B cell (primary cell): ENCODE data around the gene HTT. TPM values are rescaled to one million over a fixed set of nuclear protein-coding genes. Genes with fewer than 3 reads are reported as not detected.

Experiments
- ATAC-seq: fragments of 200-7000 bp; cut with Tn5 transposase; one replicate; pipeline ENCODE4 v1.10.0; 2021; ENCODE audit warnings: low read depth, mild to moderate bottlenecking, moderate number of reproducible peaks, moderate library complexity
- CTCF ChIA-PET: fragments of 350-600 bp; sonication (Branson Sonifier 250); formaldehyde crosslinking; loops from one replicate; lab custom pipeline; 2021; ENCODE audit warnings: antibody characterized with exemption, inconsistent platforms; lab: Charles Lee
- POLR2A ChIA-PET: fragments of 350-600 bp; sonication (Branson Sonifier 250); formaldehyde crosslinking; loops from one replicate; lab custom pipeline; 2021; ENCODE audit warnings: antibody characterized with exemption; lab: Charles Lee
- DNase-seq: peaks from one replicate; pipeline ENCODE4 v3.0.0; 2013
- H2AFZ ChIP-seq: 2 replicates; pipeline ENCODE4 v1.6.1; 2012; ENCODE audit warnings: mild to moderate bottlenecking, low read depth, low read length; ENCODE audit not compliant: insufficient read depth, poor library complexity, severe bottlenecking
- H3K27ac ChIP-seq, 2 donors: 1 replicate in 1 of 2; 2 replicates in 1 of 2; pipeline ENCODE4 v1.5.1; 2012 to 2013; ENCODE audit warnings: low read length in 2 of 2, mild to moderate bottlenecking in 2 of 2, moderate library complexity in 1 of 2
- H3K27me3 ChIP-seq, 4 experiments: fragments of 200-600 bp in 1 of 4; sonication (generic) in 1 of 4; replicated peaks in 1 of 4; 1 replicate in 2 of 4; 2 replicates in 2 of 4; pipeline versions ENCODE4 v1.6.1 to v1.7.0; 2013 to 2016; ENCODE audit warnings: low read length in 3 of 4, mild to moderate bottlenecking in 2 of 4, mixed read lengths in 1 of 4, moderate library complexity in 1 of 4; ENCODE audit not compliant: insufficient read depth in 4 of 4, control insufficient read depth in 3 of 4; ENCODE audit errors: control extremely low read depth in 1 of 4
- H3K36me3 ChIP-seq, 2 experiments: replicated peaks in 1 of 2; 1 replicate in 1 of 2; 2 replicates in 1 of 2; pipeline versions ENCODE4 v1.6.1 to v1.7.1; 2013; ENCODE audit warnings: low read length in 1 of 2; ENCODE audit not compliant: insufficient read depth in 2 of 2, control insufficient read depth in 1 of 2; ENCODE audit errors: control extremely low read depth in 1 of 2, extremely low read depth in 1 of 2
- H3K4me1 ChIP-seq, 2 donors: fragments of 200-600 bp in 1 of 2; sonication (generic) in 1 of 2; 1 replicate in 1 of 2; 2 replicates in 1 of 2; pipeline versions ENCODE4 v1.5.1 to v1.6.1; 2013 to 2017; ENCODE audit warnings: low read length in 2 of 2; ENCODE audit not compliant: control insufficient read depth in 2 of 2, insufficient read depth in 2 of 2
- H3K4me2 ChIP-seq: replicated peaks from 2 replicates; pipeline ENCODE3; 2012; ENCODE audit warnings: mild to moderate bottlenecking, low read depth, low read length; ENCODE audit not compliant: poor library complexity, severe bottlenecking
- H3K4me3 ChIP-seq, 5 experiments: fragments of 200-600 bp in 1 of 5; sonication (generic) in 1 of 5; 1 replicate in 3 of 5; 2 replicates in 2 of 5; pipeline versions ENCODE4 v1.5.1 to v1.7.0; 2011 to 2016; ENCODE audit warnings: low read length in 4 of 5, mild to moderate bottlenecking in 4 of 5, low read depth in 2 of 5, control low read depth in 1 of 5, moderate library complexity in 1 of 5; ENCODE audit not compliant: insufficient read depth in 1 of 5; ENCODE audit errors: control extremely low read depth in 1 of 5, extremely low read depth in 1 of 5
- H3K79me2 ChIP-seq: fragments of 200-600 bp; sonication (generic); one replicate; pipeline ENCODE4 v1.6.0; 2016; ENCODE audit warnings: low read length; ENCODE audit not compliant: control insufficient read depth, insufficient read depth
- H3K9ac ChIP-seq: fragments of 200-600 bp; sonication (generic); 2 replicates; pipeline ENCODE4 v1.6.1; 2017; ENCODE audit warnings: mild to moderate bottlenecking, low read length, moderate library complexity
- H3K9me3 ChIP-seq, 3 donors: one replicate each; pipeline versions ENCODE4 v1.6.1 to v1.7.1; 2013; ENCODE audit warnings: low read length in 2 of 3; ENCODE audit not compliant: control insufficient read depth in 2 of 3, insufficient read depth in 1 of 3; ENCODE audit errors: control extremely low read depth in 1 of 3
- H4K20me1 ChIP-seq: 2 replicates; pipeline ENCODE4 v1.6.0; 2012; ENCODE audit warnings: mild to moderate bottlenecking, low read length; ENCODE audit not compliant: insufficient read depth, control insufficient read depth, poor library complexity, severe bottlenecking
- H3K27ac Mint-ChIP-seq: one replicate; pipeline ENCODE4 v1.8.0; 2021; ENCODE audit warnings: mixed read lengths
- H3K27me3 Mint-ChIP-seq: one replicate; pipeline ENCODE4 v1.8.0; 2021; ENCODE audit warnings: mixed read lengths
- H3K4me1 Mint-ChIP-seq: one replicate; pipeline ENCODE4 v1.8.0; 2021; ENCODE audit warnings: mixed read lengths
- H3K4me3 Mint-ChIP-seq: one replicate; pipeline ENCODE4 v1.8.0; 2021; ENCODE audit warnings: mixed read lengths
- H3K9me3 Mint-ChIP-seq: one replicate; pipeline ENCODE4 v1.8.0; 2022; ENCODE audit warnings: mixed read lengths; ENCODE audit not compliant: insufficient read depth
- EZH2 ChIP-seq: IDR thresholded peaks from 2 replicates; pipeline ENCODE4 v1.6.1; 2012; ENCODE audit warnings: borderline replicate concordance, low read depth, mild to moderate bottlenecking, moderate library complexity, low read length; ENCODE audit not compliant: insufficient read depth, poor library complexity, severe bottlenecking
- WGBS: methylation state at CpG from one replicate; pipeline ENCODE4 v1.1.5; 2013; ENCODE audit warnings: missing lambda C conversion rate; ENCODE audit not compliant: insufficient coverage; 5-methylcytosine and 5-hydroxymethylcytosine counted together
- intact Hi-C: fragments of 100-400 bp; cut with micrococcal nuclease; formaldehyde crosslinking; loops from one replicate; pipeline ENCODE4 v1.10.0; 2022
- polyA plus RNA-seq: library from polyadenylated mRNA; depleted of rRNA; stranded (reverse); fragments of >200 nt; gene quantifications from 2 replicates; pipeline ENCODE4 v1.2.3, GENCODE V29; 2012
- total RNA-seq, 2 donors: library from RNA; stranded (reverse); fragments of 120-200 nt in 1 of 2; gene quantifications; 1 replicate in 1 of 2; 2 replicates in 1 of 2; pipeline versions ENCODE4 v1.2.3 to v1.2.4, GENCODE V29; 2013 to 2022
- TF ChIP-seq, protein P1 (sequence below): fragments of 200-600 bp; IDR thresholded peaks from one replicate; pipeline ENCODE4 v1.8.0; 2022; ENCODE audit warnings: antibody characterized with exemption, mild to moderate bottlenecking

HTT gene
- total and polyA plus RNA-seq, 2 donors (not counting 1 experiment from before 2014, with no cell fraction given) = 52.8 to 195 TPM

DNA sequence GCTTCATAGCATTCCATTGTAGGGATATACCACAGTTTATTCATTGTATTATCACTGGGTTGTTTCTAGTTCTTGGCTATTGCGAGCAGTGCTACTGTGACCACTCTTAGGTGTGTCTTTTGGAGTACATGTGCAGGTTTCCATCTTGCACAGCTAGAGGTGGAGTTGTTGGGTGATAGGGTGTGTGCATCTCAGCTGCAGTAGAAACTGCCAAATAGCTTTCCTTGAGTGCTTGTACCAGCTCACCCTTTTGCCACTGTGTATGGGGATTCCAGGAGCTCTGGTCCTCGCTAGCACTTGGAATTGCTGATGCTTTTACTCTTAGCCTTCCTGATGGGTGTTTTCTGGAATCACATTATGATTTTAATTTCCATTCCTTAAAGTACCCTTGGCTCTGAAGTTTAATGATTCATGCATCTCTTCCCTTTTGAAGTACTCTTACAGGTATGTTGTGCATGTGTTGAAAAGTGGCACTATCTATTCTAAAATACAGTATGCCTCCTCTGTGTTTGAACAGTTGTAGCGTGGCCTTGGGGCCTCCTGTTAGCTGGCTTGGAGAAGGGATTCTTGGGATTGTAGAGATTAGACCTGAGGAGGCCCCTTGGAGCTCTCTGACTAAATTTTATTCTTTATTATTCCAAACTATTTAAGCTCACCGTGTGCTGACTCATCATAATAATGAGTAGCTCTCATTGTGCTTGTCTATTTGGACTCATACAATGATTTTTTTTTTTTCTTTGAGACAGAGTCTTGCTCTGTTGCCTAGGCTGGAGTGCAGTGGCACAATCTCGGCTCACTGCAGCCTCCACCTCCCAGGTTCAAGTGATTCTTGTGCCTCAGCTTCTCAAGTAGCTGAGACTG is 38.4 kb downstream of the HTT start:
- Mint-ChIP-seq H3K4me1 (no peaks in the 10 kb centered on the region), H3K27ac (no peak overlapping the region), H3K27me3 (no peaks in the 10 kb centered on the region), H3K9me3 (no peaks in the 10 kb centered on the region), H3K4me3 (no peak overlapping the region)
- Histone ChIP-seq H3K4me1 (no peaks in the 10 kb centered on the region), H3K36me3 (peaks cover 2 to 85% of the 10 kb centered on the region in 2 experiments), H3K27ac (no peak overlapping the region), H3K4me3 (no peak overlapping the region), H2AFZ (no peak overlapping the region), H3K27me3 (no peaks in the 10 kb centered on the region), H4K20me1 (peaks cover 29% of the 10 kb centered on the region), H3K79me2 (peaks cover 25% of the 10 kb centered on the region), H3K9ac (no peak overlapping the region), H3K4me2 (no peak overlapping the region), H3K9me3 (no peaks in the 10 kb centered on the region)
- ChIA-PET CTCF (interaction anchor here (0.6 to 2.0 kb wide), 3 partner anchors 9 to 69 kb away, joined by 3 to 4 read pairs (median 3); no protein-coding TSS in a partner anchor), POLR2A (no interaction called here)
- DNase-seq (no peak), ATAC-seq (no peak)
- no CpG with 5 or more reads among the region's 5 CpGs for WGBS
- no peak for TF ChIP-seq EZH2
- TF ChIP-seq, protein P1, sequence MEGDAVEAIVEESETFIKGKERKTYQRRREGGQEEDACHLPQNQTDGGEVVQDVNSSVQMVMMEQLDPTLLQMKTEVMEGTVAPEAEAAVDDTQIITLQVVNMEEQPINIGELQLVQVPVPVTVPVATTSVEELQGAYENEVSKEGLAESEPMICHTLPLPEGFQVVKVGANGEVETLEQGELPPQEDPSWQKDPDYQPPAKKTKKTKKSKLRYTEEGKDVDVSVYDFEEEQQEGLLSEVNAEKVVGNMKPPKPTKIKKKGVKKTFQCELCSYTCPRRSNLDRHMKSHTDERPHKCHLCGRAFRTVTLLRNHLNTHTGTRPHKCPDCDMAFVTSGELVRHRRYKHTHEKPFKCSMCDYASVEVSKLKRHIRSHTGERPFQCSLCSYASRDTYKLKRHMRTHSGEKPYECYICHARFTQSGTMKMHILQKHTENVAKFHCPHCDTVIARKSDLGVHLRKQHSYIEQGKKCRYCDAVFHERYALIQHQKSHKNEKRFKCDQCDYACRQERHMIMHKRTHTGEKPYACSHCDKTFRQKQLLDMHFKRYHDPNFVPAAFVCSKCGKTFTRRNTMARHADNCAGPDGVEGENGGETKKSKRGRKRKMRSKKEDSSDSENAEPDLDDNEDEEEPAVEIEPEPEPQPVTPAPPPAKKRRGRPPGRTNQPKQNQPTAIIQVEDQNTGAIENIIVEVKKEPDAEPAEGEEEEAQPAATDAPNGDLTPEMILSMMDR = no peak
- intact Hi-C loops = no loop called here

DNA sequence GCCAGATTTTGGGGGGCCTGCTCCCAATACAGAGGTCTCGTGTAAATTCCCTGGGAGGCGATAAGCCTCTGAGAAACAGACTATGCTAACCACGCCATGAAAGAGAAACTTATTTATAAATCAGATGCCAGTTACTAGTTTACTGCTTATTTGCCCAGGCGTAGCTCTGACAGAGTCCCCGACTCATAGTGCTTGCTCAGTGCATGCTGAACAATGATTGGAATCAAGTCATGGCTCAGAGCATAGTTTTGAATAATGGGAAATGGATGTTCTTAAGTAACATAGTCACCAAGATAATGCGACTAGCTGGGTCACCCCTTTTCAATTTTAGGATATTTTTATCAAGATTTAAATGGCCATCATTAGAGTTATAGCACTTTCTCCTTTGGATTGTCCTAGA is 39.9 kb downstream of the HTT start:
- no peak overlapping the region for H2AFZ ChIP-seq
- no peaks in the 10 kb centered on the region for H3K9me3 Mint-ChIP-seq

More for the DNA sequence above, 39.9 kb downstream of the HTT start:
- Histone ChIP-seq H3K9ac (no peak overlapping the region), H3K36me3 (peaks cover 2 to 87% of the 10 kb centered on the region in 2 experiments), H3K4me1 (no peaks in the 10 kb centered on the region), H3K27me3 (no peaks in the 10 kb centered on the region), H3K4me3 (no peak overlapping the region), H3K27ac (no peak overlapping the region), H4K20me1 (peaks cover 29% of the 10 kb centered on the region), H3K9me3 (no peaks in the 10 kb centered on the region), H3K4me2 (no peak overlapping the region), H3K79me2 (peaks cover 22% of the 10 kb centered on the region)
- DNase-seq (no peak), ATAC-seq (no peak)
- intact Hi-C loops = no loop called here
- 89% methylated on average over 3 of the region's 6 CpGs for whole genome bisulfite sequencing
- Mint-ChIP-seq H3K27ac (no peak overlapping the region), H3K4me3 (no peak overlapping the region), H3K27me3 (no peaks in the 10 kb centered on the region), H3K4me1 (no peaks in the 10 kb centered on the region)
- TF ChIP-seq, protein P1 = no peak
- TF ChIP-seq EZH2 = no peak
- POLR2A ChIA-PET = no interaction called here
- CTCF ChIA-PET = interaction anchor here (0.7 kb wide), 1 partner anchor 894 kb away, joined by 3 read pairs; no protein-coding TSS in a partner anchor
